ENCODE measurements around the gene MYL6. TPM values are rescaled to one million over a fixed set of nuclear protein-coding genes. Genes with fewer than 3 reads are reported as not detected.
A peak's percentile ranks its signal among the peaks of the same experiment; 100 is the strongest.

Gene MYL6
- total RNA-seq, 3 donors from 2014 or later = 1,884 to 3,185 (median 1,894) TPM

DNA sequence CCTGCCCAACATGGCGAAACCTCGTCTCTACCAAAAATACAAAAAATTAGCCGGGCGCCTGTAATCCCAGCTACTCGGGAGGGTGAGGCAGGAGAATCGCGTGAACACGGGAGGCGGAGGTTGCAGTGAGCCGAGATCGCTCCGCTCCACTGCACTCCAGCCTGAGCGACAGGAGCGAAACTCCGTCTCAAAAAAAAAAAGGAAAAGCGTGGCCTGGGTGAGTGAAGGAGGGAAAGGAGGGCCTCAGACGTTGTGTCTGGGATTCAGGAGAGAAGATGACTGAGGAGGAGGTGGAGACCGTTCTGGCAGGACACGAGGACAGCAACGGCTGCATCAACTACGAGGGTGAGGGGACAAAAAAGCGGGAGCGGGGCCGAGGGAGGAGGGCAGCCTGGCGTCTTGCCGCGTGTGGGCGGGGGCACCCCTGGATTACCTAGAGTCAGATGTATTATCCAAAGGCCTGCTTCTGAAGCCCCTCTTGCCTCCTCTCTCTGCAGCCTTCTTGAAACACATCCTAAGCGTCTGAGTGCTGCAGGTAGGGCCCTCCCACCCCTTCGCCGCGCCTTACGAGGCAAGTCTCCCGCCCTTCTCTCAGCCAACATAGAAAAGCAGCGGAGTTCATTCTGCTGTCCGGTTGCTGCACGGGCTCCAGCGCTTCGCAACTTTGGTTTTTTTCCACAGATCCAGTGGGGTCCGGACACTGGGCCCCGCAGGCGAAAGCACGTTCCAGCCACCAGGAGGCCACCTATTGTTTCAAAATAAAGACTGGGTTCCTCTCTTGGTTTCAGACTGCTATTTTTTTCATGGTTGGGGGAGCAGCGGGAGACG lies 744 bp upstream of the MYL6 start:
- no peaks in the 10 kb centered on the region for H3K9me3 ChIP-seq
- peak; percentile 81 to 85 (median 82) for DNase-seq

DNA sequence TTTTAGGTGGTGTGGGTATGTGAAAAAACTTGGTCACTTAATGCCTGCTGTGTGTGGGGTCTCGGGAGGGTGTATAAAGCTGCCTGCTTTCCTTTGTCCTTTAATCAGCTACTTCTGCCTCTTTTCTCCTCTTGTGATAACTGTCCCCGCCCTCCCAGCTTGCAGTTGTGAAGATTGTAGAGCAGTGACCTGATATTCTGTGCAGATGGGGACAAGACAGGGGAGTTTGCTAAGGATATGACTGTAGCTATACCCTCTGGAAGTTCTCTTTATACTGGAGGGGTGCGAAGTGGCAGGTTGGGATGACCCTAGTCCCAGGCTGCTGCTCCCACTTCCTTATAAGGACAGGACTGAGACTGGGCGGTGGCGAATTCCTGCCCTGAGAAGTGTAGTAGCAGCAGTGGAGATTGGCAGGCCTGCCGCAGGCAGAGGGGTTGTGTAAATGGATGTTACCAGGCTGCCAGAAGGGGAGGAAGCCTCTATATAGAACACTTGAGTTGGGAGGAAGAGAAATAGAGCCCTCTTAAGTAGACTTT lies 835 bp downstream of the MYL6 start:
- intact Hi-C loops (cut with DNase I, micrococcal nuclease) = no loop called here
- Histone ChIP-seq H3K4me3 (peak overlapping the region; percentile 70), H3K36me3 (ENCODE audit: low read depth) (peaks cover 3% of the 10 kb centered on the region), H3K4me1 (ENCODE audit: low read depth) (peaks cover 27% of the 10 kb centered on the region), H3K9me3 (no peaks in the 10 kb centered on the region)
- ATAC-seq = peak; percentile 63
- TF ChIP-seq, protein P1, sequence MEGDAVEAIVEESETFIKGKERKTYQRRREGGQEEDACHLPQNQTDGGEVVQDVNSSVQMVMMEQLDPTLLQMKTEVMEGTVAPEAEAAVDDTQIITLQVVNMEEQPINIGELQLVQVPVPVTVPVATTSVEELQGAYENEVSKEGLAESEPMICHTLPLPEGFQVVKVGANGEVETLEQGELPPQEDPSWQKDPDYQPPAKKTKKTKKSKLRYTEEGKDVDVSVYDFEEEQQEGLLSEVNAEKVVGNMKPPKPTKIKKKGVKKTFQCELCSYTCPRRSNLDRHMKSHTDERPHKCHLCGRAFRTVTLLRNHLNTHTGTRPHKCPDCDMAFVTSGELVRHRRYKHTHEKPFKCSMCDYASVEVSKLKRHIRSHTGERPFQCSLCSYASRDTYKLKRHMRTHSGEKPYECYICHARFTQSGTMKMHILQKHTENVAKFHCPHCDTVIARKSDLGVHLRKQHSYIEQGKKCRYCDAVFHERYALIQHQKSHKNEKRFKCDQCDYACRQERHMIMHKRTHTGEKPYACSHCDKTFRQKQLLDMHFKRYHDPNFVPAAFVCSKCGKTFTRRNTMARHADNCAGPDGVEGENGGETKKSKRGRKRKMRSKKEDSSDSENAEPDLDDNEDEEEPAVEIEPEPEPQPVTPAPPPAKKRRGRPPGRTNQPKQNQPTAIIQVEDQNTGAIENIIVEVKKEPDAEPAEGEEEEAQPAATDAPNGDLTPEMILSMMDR (IDR thresholded peaks at IDR 0.05) = no peak
- peak; percentile 84 to 90 (median 89) for DNase-seq

More for the DNA sequence above, 744 bp upstream of the MYL6 start:
- Histone ChIP-seq H3K4me1 (ENCODE audit: low read depth) (peaks cover 34% of the 10 kb centered on the region), H3K36me3 (ENCODE audit: low read depth) (no peaks in the 10 kb centered on the region), H3K4me3 (peak overlapping the region; percentile 70)
- TF ChIP-seq, protein P1 (IDR thresholded peaks at IDR 0.05) = peak; percentile 28
- intact Hi-C loops (cut with DNase I, micrococcal nuclease) = no loop called here
- peak; percentile 64 for ATAC-seq

DNA sequence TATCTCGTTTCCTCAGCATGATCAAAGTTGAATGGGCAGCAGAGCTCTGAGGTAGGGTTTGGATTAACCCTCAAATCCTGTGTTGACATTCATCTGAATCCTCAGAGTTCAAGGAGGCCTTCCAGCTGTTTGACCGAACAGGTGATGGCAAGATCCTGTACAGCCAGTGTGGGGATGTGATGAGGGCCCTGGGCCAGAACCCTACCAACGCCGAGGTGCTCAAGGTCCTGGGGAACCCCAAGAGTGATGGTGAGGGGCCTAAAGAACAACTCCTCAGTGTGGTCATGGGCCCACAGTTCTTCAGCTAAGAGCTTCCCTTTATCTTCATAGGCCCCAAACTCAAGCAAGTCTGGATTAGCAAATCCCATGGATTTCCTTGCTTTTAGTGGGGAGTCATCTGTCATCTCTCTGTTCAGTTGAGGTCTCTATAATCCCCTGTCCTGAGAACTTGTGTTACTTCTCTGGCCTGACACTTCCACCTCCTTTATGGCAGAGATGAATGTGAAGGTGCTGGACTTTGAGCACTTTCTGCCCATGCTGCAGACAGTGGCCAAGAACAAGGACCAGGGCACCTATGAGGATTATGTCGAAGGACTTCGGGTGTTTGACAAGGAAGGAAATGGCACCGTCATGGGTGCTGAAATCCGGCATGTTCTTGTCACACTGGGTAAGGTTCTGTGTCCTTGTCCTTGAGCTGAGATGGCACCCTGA lies 1.5 kb downstream of the MYL6 start:
- H3K36me3 ChIP-seq (ENCODE audit: low read depth) = peaks cover 5% of the 10 kb centered on the region
- DNase-seq (no peak), ATAC-seq (no peak)
- H3K9me3 ChIP-seq = no peaks in the 10 kb centered on the region
- H3K4me1 ChIP-seq (ENCODE audit: low read depth) = peaks cover 27% of the 10 kb centered on the region
- H3K4me3 ChIP-seq = peak overlapping the region; percentile 70
- TF ChIP-seq, protein P1 (IDR thresholded peaks at IDR 0.05) = no peak
- intact Hi-C loops (cut with DNase I, micrococcal nuclease) = no loop called here

DNA sequence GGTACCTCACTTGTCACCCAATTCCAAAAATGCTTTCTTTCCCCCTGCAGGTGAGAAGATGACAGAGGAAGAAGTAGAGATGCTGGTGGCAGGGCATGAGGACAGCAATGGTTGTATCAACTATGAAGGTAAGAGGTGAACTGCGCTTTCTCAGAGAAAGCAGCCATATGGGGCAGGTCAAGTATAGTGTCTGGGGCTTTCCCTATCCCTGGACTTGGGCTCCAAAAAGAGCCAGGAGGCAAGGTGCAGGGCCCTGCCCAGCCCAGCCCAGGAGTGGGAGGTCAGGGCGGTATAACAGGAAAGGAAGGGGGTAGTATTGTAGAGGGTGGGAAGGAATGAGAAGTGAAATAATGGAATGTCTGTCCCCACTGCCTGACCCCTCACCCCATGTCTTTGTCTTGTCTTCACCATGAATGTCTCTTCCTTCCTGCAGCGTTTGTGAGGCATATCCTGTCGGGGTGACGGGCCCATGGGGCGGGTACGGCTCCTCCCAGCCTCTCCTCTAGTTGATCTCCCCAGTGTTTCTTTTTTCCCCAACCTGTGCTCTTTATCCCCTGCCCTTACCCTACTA lies 2.1 kb downstream of the MYL6 start:
- Histone ChIP-seq H3K4me3 (no peak overlapping the region), H3K4me1 (ENCODE audit: low read depth) (peaks cover 27% of the 10 kb centered on the region), H3K9me3 (no peaks in the 10 kb centered on the region), H3K36me3 (ENCODE audit: low read depth) (peaks cover 5% of the 10 kb centered on the region)
- DNase-seq = peak; percentile 60 to 74 (median 62)
- intact Hi-C loops (cut with DNase I, micrococcal nuclease) = no loop called here
- TF ChIP-seq, protein P1 (IDR thresholded peaks at IDR 0.05) = no peak
- ATAC-seq = peak; percentile 3

DNA sequence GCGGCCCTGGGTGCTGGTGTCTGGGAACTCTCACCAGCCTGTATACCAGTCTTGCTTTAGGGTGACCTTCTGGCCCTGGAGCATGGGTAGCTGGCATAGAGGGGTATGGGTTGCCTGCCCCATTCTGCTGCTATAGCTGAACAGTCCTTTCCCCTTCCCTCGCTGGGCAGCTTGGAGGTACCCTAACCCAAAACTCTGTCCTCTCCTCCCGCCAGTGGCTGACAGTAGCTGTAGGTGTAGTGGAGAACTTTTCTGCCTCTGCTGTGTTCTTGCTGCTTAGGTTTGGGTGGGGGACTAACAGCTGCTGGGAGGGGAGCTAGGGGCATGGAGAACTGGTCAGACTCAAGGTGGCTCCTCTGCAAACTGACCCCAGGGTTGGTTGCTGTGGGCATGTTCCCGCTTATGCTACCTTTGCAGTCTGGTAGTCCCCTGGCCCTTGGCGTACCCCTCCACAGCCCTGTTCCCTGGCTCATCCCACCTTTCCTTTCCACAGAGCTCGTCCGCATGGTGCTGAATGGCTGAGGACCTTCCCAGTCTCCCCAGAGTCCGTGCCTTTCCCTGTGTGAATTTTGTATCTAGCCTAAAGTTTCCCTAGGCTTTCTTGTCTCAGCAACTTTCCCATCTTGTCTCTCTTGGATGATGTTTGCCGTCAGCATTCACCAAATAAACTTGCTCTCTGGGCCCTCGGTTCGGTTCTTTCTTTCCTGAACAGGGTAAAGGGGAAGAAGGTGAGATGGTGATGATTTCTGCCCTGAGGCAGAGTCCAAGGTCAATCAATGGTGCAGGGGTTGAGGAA lies 2.9 kb downstream of the MYL6 start:
- intact Hi-C loops (cut with DNase I, micrococcal nuclease) = no loop called here

More for the DNA sequence above, 2.9 kb downstream of the MYL6 start:
- Histone ChIP-seq H3K4me3 (no peak overlapping the region), H3K9me3 (no peaks in the 10 kb centered on the region), H3K36me3 (ENCODE audit: low read depth) (peaks cover 5% of the 10 kb centered on the region), H3K4me1 (ENCODE audit: low read depth) (peaks cover 27% of the 10 kb centered on the region)
- ATAC-seq (no peak), DNase-seq (no peak)
- TF ChIP-seq, protein P1 (IDR thresholded peaks at IDR 0.05) = no peak

Data from mucosa of descending colon (tissue), 3 donors.